ENCODE data around the gene NUMA1.

NUMA1 gene

GRCh38 chr11:72036687-72037086 is 43.7 kb downstream of the NUMA1 start:
- intact Hi-C loops (cut with DNase I) = no loop called here
- DNase-seq = peak in 1 of 10 donors; percentile 11

- intact Hi-C loops (cut with DNase I) = no loop called here
- DNase-seq = no peak
Measured at GRCh38 chr11:72030472-72031045, 49.8 kb downstream of the NUMA1 start.

- intact Hi-C loops (cut with DNase I) = loop anchor here (5.0 kb wide), 2 partner anchors 156 to 406 kb away; partner anchors contain the start of gene CLPB
- peak in 1 of 10 donors; percentile 30 for DNase-seq
Measured at GRCh38 chr11:72026090-72026489, 54.3 kb downstream of the NUMA1 start.

GRCh38 chr11:72024069-72024754 is 56.1 kb downstream of the NUMA1 start:
- intact Hi-C loops (cut with DNase I) = no loop called here

GRCh38 chr11:72023335-72023734 is 57.0 kb downstream of the NUMA1 start:
- intact Hi-C loops (cut with DNase I) = no loop called here
- no peak for DNase-seq

More at GRCh38 chr11:72024069-72024754, 56.1 kb downstream of the NUMA1 start:
- DNase-seq = no peak

- intact Hi-C loops (cut with DNase I) = loop anchor here (5.0 kb wide), 1 partner anchor 41 kb away; no protein-coding TSS in a partner anchor
- peak in 1 of 10 donors; percentile 83 for DNase-seq
Measured at GRCh38 chr11:72018171-72018570, 62.2 kb downstream of the NUMA1 start.

- DNase-seq = peak in 3 of 10 donors; percentile 70 to 91 (median 81)
- intact Hi-C loops (cut with DNase I) = loop anchor here (5.0 kb wide), 1 partner anchor 38 kb away; no protein-coding TSS in a partner anchor
Measured at GRCh38 chr11:72015511-72016061, 64.8 kb downstream of the NUMA1 start.

GRCh38 chr11:72014761-72015320 is 65.5 kb downstream of the NUMA1 start:
- peak in 1 of 10 donors; percentile 75 for DNase-seq
- intact Hi-C loops (cut with DNase I) = loop anchor here (5.0 kb wide), 1 partner anchor 38 kb away; no protein-coding TSS in a partner anchor

- intact Hi-C loops (cut with DNase I) = no loop called here
- DNase-seq = peak in 3 of 10 donors; percentile 81 to 86 (median 85)
Measured at GRCh38 chr11:72013765-72014711, 66.3 kb downstream of the NUMA1 start.

- intact Hi-C loops (cut with DNase I) = no loop called here
- DNase-seq = peak; percentile 36 to 95 (median 63)
Measured at GRCh38 chr11:72012897-72013721, 67.2 kb downstream of the NUMA1 start.

GRCh38 chr11:72012091-72012630 is 68.2 kb downstream of the NUMA1 start:
- intact Hi-C loops (cut with DNase I) = no loop called here
- DNase-seq = peak in 1 of 10 donors; percentile 66

GRCh38 chr11:72010529-72011233 is 69.7 kb downstream of the NUMA1 start:
- intact Hi-C loops (cut with DNase I) = no loop called here
- DNase-seq = peak in 1 of 10 donors; percentile 86

GRCh38 chr11:72009156-72009555 is 71.2 kb downstream of the NUMA1 start:
- DNase-seq = peak in 1 of 10 donors; percentile 52

GRCh38 chr11:72008728-72009127 is 71.6 kb downstream of the NUMA1 start:
- DNase-seq = no peak
- intact Hi-C loops (cut with DNase I) = no loop called here

More at GRCh38 chr11:72009156-72009555, 71.2 kb downstream of the NUMA1 start:
- intact Hi-C loops (cut with DNase I) = no loop called here

- no peak for DNase-seq
- intact Hi-C loops (cut with DNase I) = no loop called here
Measured at GRCh38 chr11:72007587-72007986, 72.8 kb downstream of the NUMA1 start.

- DNase-seq = no peak
- intact Hi-C loops (cut with DNase I) = no loop called here
Measured at GRCh38 chr11:72007089-72007476, 73.3 kb downstream of the NUMA1 start.

- no peak for DNase-seq
- intact Hi-C loops (cut with DNase I) = no loop called here
Measured at GRCh38 chr11:72006309-72007088, 73.8 kb downstream of the NUMA1 start.

Measured in posterior cingulate gyrus (tissue), 11 donors.